GM10266 (cell line): ENCODE data around the gene TAX1BP3.

Experiments
- DNase-seq: peaks from one replicate; pipeline ENCODE4 v3.0.0; 2012; ENCODE audit errors: extremely low spot score
- TF ChIP-seq, protein P1 (sequence below): IDR thresholded peaks from 2 replicates; pipeline ENCODE4 v1.5.1; 2012; ENCODE audit warnings: mild to moderate bottlenecking, low read depth; ENCODE audit not compliant: control insufficient read depth, insufficient read depth; ENCODE audit errors: missing control alignments

The TAX1BP3 gene

DNA sequence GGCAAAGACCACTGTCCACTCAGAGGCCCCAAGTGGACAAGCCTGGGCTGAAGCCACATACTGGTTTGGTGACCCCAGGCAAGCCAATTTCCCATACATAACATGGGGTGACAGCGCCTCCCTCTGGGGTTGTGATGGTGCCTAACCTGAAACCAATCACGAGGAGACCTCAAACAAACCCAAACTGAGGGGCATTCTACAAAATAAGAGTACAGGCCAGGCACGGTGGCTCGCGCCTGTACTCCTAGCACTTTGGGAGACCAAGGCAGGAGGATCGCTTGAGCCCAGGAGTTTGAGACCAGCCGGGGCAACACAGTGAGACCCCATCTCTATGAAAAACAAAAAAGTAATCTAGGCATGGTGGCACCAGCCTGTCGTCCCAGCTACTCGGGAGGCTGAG is 24.0 kb upstream of the TAX1BP3 start:
- no peak for DNase-seq
- TF ChIP-seq, protein P1, sequence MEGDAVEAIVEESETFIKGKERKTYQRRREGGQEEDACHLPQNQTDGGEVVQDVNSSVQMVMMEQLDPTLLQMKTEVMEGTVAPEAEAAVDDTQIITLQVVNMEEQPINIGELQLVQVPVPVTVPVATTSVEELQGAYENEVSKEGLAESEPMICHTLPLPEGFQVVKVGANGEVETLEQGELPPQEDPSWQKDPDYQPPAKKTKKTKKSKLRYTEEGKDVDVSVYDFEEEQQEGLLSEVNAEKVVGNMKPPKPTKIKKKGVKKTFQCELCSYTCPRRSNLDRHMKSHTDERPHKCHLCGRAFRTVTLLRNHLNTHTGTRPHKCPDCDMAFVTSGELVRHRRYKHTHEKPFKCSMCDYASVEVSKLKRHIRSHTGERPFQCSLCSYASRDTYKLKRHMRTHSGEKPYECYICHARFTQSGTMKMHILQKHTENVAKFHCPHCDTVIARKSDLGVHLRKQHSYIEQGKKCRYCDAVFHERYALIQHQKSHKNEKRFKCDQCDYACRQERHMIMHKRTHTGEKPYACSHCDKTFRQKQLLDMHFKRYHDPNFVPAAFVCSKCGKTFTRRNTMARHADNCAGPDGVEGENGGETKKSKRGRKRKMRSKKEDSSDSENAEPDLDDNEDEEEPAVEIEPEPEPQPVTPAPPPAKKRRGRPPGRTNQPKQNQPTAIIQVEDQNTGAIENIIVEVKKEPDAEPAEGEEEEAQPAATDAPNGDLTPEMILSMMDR, result peak; percentile 19

DNA sequence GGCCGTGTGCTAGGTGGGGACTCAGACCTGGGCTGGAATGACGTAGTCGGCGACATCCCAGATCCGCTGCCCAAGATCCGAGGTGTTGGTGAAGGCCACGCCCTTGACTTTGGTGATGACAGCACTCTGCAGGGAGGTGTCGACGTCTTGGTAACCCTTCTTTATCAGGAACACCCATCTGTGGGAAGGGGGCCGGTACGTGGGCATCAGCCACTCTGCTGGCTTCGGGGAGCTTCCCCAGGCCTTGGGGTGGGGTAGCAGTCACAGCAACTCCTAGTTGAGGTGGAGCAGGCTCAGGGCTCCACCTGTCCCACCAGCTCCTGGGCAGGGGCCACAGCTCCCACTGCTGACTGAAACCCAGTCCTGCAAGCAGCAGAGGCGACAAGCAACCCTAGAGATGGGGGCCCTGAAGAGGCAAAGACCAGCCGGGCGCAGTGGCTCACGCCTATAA is 23.3 kb upstream of the TAX1BP3 start:
- DNase-seq, result no peak
- TF ChIP-seq, protein P1, result peak; percentile 31

DNA sequence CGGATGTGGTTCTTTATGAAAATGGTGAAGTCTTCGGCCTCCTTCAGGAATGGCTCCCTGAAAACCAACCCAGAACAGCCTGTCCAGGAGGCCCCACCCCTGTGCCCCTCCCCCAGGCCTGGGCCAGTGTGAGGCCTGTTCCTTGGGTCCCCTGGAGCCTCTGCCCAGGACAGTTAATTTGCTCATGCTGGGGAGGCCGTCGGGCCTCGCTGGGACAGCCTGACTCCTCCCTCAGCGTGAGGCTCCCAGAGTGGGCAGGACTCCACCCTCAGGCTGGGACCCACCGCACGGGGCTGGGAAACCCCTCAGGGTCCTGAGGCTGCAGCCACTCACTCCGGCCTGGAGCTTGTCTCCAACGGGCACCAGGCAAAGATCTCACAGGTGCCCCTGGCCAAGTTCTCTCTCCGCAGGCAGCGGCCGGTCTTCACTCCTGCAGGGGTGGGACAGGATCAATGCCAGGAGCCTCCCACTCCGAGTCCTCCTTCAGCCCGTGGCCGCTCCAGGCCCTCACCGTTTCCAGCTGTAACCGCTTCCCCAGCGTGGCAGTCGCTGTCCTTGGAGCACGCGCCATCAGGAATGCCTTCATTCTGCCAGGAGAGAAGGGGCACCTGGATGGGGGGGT is 21.8 kb upstream of the TAX1BP3 start:
- DNase-seq, result no peak
- TF ChIP-seq, protein P1, result no peak

- DNase-seq, result no peak
- TF ChIP-seq, protein P1, result no peak
Measured at GRCh38 chr17:3689262-3690093, 21.1 kb upstream of the TAX1BP3 start.

GRCh38 chr17:3688852-3689261 is 20.5 kb upstream of the TAX1BP3 start:
- TF ChIP-seq, protein P1, result no peak
- no peak for DNase-seq

DNA sequence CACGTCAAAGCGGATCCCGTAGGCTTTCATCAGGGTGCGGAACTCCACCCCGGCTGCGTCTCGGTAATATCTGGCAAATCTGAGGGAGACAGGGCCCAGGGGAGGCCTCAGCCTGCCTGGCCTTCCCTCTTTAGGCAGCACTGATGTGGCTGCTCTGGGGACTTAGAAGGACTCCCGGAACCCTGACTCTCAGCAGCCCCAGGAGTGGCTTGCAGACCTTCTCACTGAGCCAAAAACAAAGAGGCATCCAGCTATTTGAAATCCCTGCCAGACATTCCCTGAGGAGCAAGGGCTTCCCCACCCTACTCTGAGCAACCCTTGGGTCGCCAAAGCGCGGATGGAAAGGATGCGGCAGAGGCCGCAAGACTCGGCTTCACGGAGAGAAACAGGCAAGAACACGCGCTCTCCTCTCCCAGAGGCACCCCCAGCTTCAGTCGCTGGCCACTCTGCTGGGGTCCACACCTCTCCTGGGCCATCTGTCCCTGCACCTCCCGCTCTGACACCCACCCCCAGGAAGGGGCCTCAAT is 19.7 kb upstream of the TAX1BP3 start:
- TF ChIP-seq, protein P1, result no peak
- DNase-seq, result no peak

GRCh38 chr17:3685174-3685573 is 16.8 kb upstream of the TAX1BP3 start:
- TF ChIP-seq, protein P1, result no peak
- no peak for DNase-seq
